K562 (cell line): ENCODE results near the gene RIT2. TPM values are rescaled to one million over a fixed set of nuclear protein-coding genes. Genes with fewer than 3 reads are reported as not detected.

Experiments used
- ATAC-seq: fragments of 200-7000 bp; cut with Tn5 transposase; 3 replicates; pipeline ENCODE4 v1.9.1; 2020; ENCODE audit warnings: moderate library complexity
- BruUV-seq: library from RNA; stranded (reverse); fragments of 400-500 nt; replicated peaks from 2 replicates; lab custom pipeline; 2021; lab: Mats Ljungman, UMichigan
- CTCF ChIA-PET: fragments of 300-600 bp; formaldehyde crosslinking; extraction: SDS; loops from one replicate; lab custom pipeline; 2021; ENCODE audit warnings: low intra/inter-chr PET ratio; lab: Yijun Ruan, JAX
- POLR2A ChIA-PET: fragments of 300-600, 350-650 bp; sonication (Branson Sonifier 250); formaldehyde crosslinking; extraction: SDS; loops from one replicate; lab custom pipeline; 2021; ENCODE audit warnings: antibody characterized with exemption, inconsistent platforms; lab: Yijun Ruan, JAX
- DNase-seq, 4 experiments: peaks; one replicate each; pipeline versions ENCODE4 v3.0.0 to v3.0.0-alpha.2; 2011 to 2018; ENCODE audit warnings: low spot score in 3 of 4, mixed read lengths in 3 of 4; ENCODE audit errors: extremely low read depth in 1 of 4
- FAIRE-seq: peaks from 2 replicates; lab custom pipeline; 2011; peaks lifted over from hg19 to GRCh38; lab: Jason Lieb, UNC
- H2AFZ ChIP-seq: 2 replicates; pipeline ENCODE4 v1.6.0; 2011; ENCODE audit warnings: low read depth, low read length, control low read depth, inconsistent platforms
- H3K27ac ChIP-seq: fragments of 200-600 bp; 3 replicates; pipeline ENCODE4 v1.8.0; 2011; ENCODE audit warnings: low read depth, mild to moderate bottlenecking, control low read depth, inconsistent platforms, low read length, moderate library complexity, mixed read lengths; ENCODE audit errors: extremely low read depth
- H3K27me3 ChIP-seq, 2 experiments: fragments of 300-600 bp in 1 of 2; 2 replicates in 1 of 2; 3 replicates in 1 of 2; pipeline versions ENCODE4 v1.6.0 to v1.8.0; 2011; ENCODE audit warnings: inconsistent platforms in 2 of 2, low read length in 2 of 2, mild to moderate bottlenecking in 1 of 2, mixed read lengths in 1 of 2, moderate library complexity in 1 of 2; ENCODE audit not compliant: control insufficient read depth in 2 of 2, insufficient read depth in 2 of 2
- H3K36me3 ChIP-seq: fragments of 300-600 bp; 3 replicates; pipeline ENCODE4 v1.8.0; 2011; ENCODE audit warnings: mild to moderate bottlenecking, low read length, inconsistent platforms; ENCODE audit not compliant: control insufficient read depth, insufficient read depth
- H3K4me1 ChIP-seq, 2 experiments: fragments of 200-600 bp in 1 of 2; replicated peaks in 1 of 2; 2 replicates in 1 of 2; 3 replicates in 1 of 2; pipeline versions ENCODE4 v1.5.1 to v1.8.0; 2011; ENCODE audit warnings: inconsistent platforms in 2 of 2, low read length in 2 of 2, mild to moderate bottlenecking in 1 of 2, mixed read lengths in 1 of 2, moderate library complexity in 1 of 2; ENCODE audit not compliant: control insufficient read depth in 2 of 2, insufficient read depth in 2 of 2
- H3K4me2 ChIP-seq: 2 replicates; pipeline ENCODE4 v1.6.1; 2011; ENCODE audit warnings: low read length, control low read depth, inconsistent platforms, mixed read lengths; ENCODE audit not compliant: insufficient read depth
- H3K4me3 ChIP-seq: fragments of 200-600 bp; sonication (generic), shearing (Covaris generic); 2 replicates; pipeline ENCODE4 v1.5.1; 2016; ENCODE audit warnings: control low read depth, inconsistent platforms
- H3K79me2 ChIP-seq: fragments of 200-600 bp; 3 replicates; pipeline ENCODE4 v1.8.0; 2011; ENCODE audit warnings: low read length, inconsistent platforms; ENCODE audit not compliant: control insufficient read depth, insufficient read depth
- H3K9ac ChIP-seq, 2 experiments: 2 replicates each; pipeline versions ENCODE4 v1.6.0 to v1.6.1; 2011; ENCODE audit warnings: low read depth in 2 of 2, low read length in 2 of 2, control low read depth in 1 of 2, inconsistent platforms in 1 of 2, mild to moderate bottlenecking in 1 of 2, mixed read lengths in 1 of 2; ENCODE audit not compliant: insufficient read depth in 1 of 2
- H3K9me1 ChIP-seq: one replicate; pipeline ENCODE4 v1.6.0; 2011; ENCODE audit warnings: inconsistent platforms, mild to moderate bottlenecking, low read length, moderate library complexity; ENCODE audit not compliant: control insufficient read depth, insufficient read depth
- H3K9me3 ChIP-seq: replicated peaks from 2 replicates; pipeline ENCODE4 v1.5.1; 2011; ENCODE audit warnings: low read depth, low read length, inconsistent platforms; ENCODE audit not compliant: control insufficient read depth, insufficient read depth
- H4K20me1 ChIP-seq: replicated peaks from 2 replicates; pipeline ENCODE4 v1.6.1; 2011; ENCODE audit warnings: low read length, inconsistent platforms, mixed read lengths; ENCODE audit not compliant: control insufficient read depth, insufficient read depth
- ARID3A ChIP-seq: IDR thresholded peaks from 2 replicates; pipeline ENCODE4 v1.6.1; 2012; ENCODE audit warnings: low read depth, low read length, improper control_type of control experiment, borderline replicate concordance
- CEBPG ChIP-seq, 3 experiments: fragments of 200-800 bp in 1 of 3; sonication (Bioruptor generic) in 1 of 3; sonication (generic) in 1 of 3; formaldehyde crosslinking in 1 of 3; IDR thresholded peaks in 2 of 3; conservative IDR thresholded peaks in 1 of 3; 2 replicates each; pipeline versions ENCODE4 v1.6.1 to v1.8.0; 2016 to 2022; ENCODE audit warnings: missing compliant biosample characterization in 2 of 3, missing genetic modification characterization in 2 of 3, mild to moderate bottlenecking in 1 of 3, missing genetic modification reagents in 1 of 3
- DIDO1 ChIP-seq: fragments of 450-650 bp; IDR thresholded peaks from 2 replicates; pipeline ENCODE4 v1.6.1; 2016; ENCODE audit warnings: low read depth, missing biosample characterization, missing genetic modification characterization
- GATA2 ChIP-seq: sonication (generic); formaldehyde crosslinking; IDR thresholded peaks from 2 replicates; pipeline ENCODE4 v1.4.0; 2020; ENCODE audit warnings: mild to moderate bottlenecking, missing genetic modification reagents
- POLR2B ChIP-seq: fragments of 450-650 bp; IDR thresholded peaks from 2 replicates; pipeline ENCODE4 v1.6.1; 2018; ENCODE audit warnings: low read depth; ENCODE audit not compliant: partially characterized antibody
- RBM25 ChIP-seq: fragments of 200-400 bp; formaldehyde crosslinking; IDR thresholded peaks from 2 replicates; pipeline ENCODE4 v1.6.1; 2018; ENCODE audit warnings: low read length, low read depth, moderate library complexity; ENCODE audit not compliant: severe bottlenecking
- TBP ChIP-seq: optimal IDR thresholded peaks from 2 replicates; pipeline ENCODE3; 2011; ENCODE audit warnings: low read depth, low read length, improper control_type of control experiment
- THRAP3 ChIP-seq: fragments of 450-650 bp; IDR thresholded peaks from 2 replicates; pipeline ENCODE4 v1.6.1; 2016; ENCODE audit warnings: mild to moderate bottlenecking, inconsistent platforms, borderline replicate concordance
- VEZF1 ChIP-seq: fragments of 200-800 bp; sonication (Bioruptor generic); IDR thresholded peaks from 2 replicates; pipeline ENCODE4 v1.6.1; 2017; ENCODE audit warnings: missing genetic modification characterization, missing compliant biosample characterization
- ZNF134 ChIP-seq: fragments of 250-450 bp; sonication (Bioruptor Pico); conservative IDR thresholded peaks from 2 replicates; pipeline ENCODE4 v1.4.0; 2020
- ZNF140 ChIP-seq: fragments of 250-450 bp; sonication (Bioruptor Pico); IDR thresholded peaks from 2 replicates; pipeline ENCODE4 v1.8.0; 2021; ENCODE audit warnings: moderate library complexity, mild to moderate bottlenecking, inconsistent platforms
- ZNF143 ChIP-seq: sonication (generic); formaldehyde crosslinking; IDR thresholded peaks from 2 replicates; pipeline ENCODE4 v1.9.0; 2022; ENCODE audit warnings: mild to moderate bottlenecking, missing genetic modification reagents
- ZNF197 ChIP-seq: fragments of 200-800 bp; sonication (Bioruptor generic); IDR thresholded peaks from 2 replicates; pipeline ENCODE4 v1.6.1; 2016; ENCODE audit warnings: low read depth, missing genetic modification characterization, missing compliant biosample characterization
- ZNF644 ChIP-seq: fragments of 200-800 bp; sonication (Bioruptor generic); IDR thresholded peaks from 2 replicates; pipeline ENCODE4 v1.6.1; 2016; ENCODE audit warnings: low read depth, missing genetic modification characterization, missing compliant biosample characterization
- WGBS: fragments of 100-300 bp; shearing (Covaris generic); methylation state at CpG from one replicate; pipeline ENCODE4 v1.1.6; 2016; ENCODE audit warnings: low coverage, mixed read lengths; ENCODE audit not compliant: insufficient coverage; ENCODE audit errors: missing lambda C conversion rate; 5-methylcytosine and 5-hydroxymethylcytosine counted together
- in situ Hi-C: fragments of 300-500 bp; cut with MboI; formaldehyde crosslinking; loops from 4 replicates; pipeline ENCODE4 v1.15.0; 2018; ENCODE audit warnings: inconsistent platforms, mixed read lengths
- intact Hi-C: fragments of 100-400 bp; cut with micrococcal nuclease; formaldehyde crosslinking; loops from 2 replicates; pipeline ENCODE4 v1.14.2; 2022
- polyA plus RNA-seq, 8 experiments: library from polyadenylated mRNA; depleted of rRNA in 4 of 8; stranded (reverse) in 5 of 8; unstranded in 3 of 8; fragments of >200 nt; fragmentation: Nextera tagmentation in 2 of 8; fragmentation: Illumina TruSeq in 1 of 8; extraction: Ambion mirVana in 2 of 8; extraction: Trizol in 1 of 8; gene quantifications; 2 replicates each; pipeline versions ENCODE4 v1.2.1 to v1.2.3, GENCODE V29; 2011 to 2014; ENCODE audit warnings: inconsistent platforms in 1 of 8, missing spikeins in 1 of 8
- total RNA-seq, 7 experiments: library from RNA; depleted of rRNA in 6 of 7; stranded (reverse); fragments of >200 nt in 6 of 7; fragmentation: Illumina TruSeq in 2 of 7; extraction: Trizol in 2 of 7; gene quantifications; 2 replicates each; pipeline versions ENCODE4 v1.2.1 to v1.2.3, GENCODE V29; 2011 to 2021; ENCODE audit warnings: low replicate concordance in 1 of 7

RIT2 gene
- total and polyA plus RNA-seq, 9 of the 15 experiments (the other 6 are each of a cell fraction or from before 2014, with no cell fraction given) = not detected

GRCh38 chr18:43161528-43161927 is 46.0 kb upstream of the RIT2 start:
- H3K9me1 ChIP-seq = no peaks in the 10 kb centered on the region
- H3K4me3 ChIP-seq = no peak overlapping the region
- H3K27me3 ChIP-seq = no peaks in the 10 kb centered on the region
- ATAC-seq = no peak
- CTCF ChIA-PET = no interaction called here
- WGBS = 0% methylated on average over 1 of the region's 1 CpG
- no peak for FAIRE-seq
- BruUV-seq = no TSS peak
- in situ Hi-C loops = no loop called here
- no peak overlapping the region for H3K27ac ChIP-seq
- no peaks in the 10 kb centered on the region for H3K36me3 ChIP-seq
- DNase-seq = no peak
- H4K20me1 ChIP-seq = no peaks in the 10 kb centered on the region
- H2AFZ ChIP-seq = no peak overlapping the region
- POLR2A ChIA-PET = no interaction called here
- H3K79me2 ChIP-seq = no peaks in the 10 kb centered on the region
- TF ChIP-seq THRAP3 = no peak
- TF ChIP-seq GATA2 (CRISPR knock-in tag) = no peak
- no peak for TF ChIP-seq ZNF143 (CRISPR knock-in tag)
- TF ChIP-seq DIDO1 = no peak
- TF ChIP-seq ARID3A = no peak
- no peak for TF ChIP-seq TBP
- TF ChIP-seq RBM25 = no peak
- TF ChIP-seq POLR2B = no peak
- TF ChIP-seq ZNF134 = no peak
- no peak for TF ChIP-seq ZNF644 (tag)
- no peak for TF ChIP-seq ZNF140 (CRISPR knock-in tag)
- TF ChIP-seq CEBPG (CRISPR knock-in tag; IDR thresholded peaks at IDR 0.05) = no peak
- TF ChIP-seq CEBPG (tag; conservative IDR thresholded peaks at IDR 0.05 in 1 of 2, IDR thresholded peaks at IDR 0.05 in 1 of 2) = no peak
- no peak for TF ChIP-seq VEZF1 (CRISPR knock-in tag)
- no peak for TF ChIP-seq ZNF197
- TF ChIP-seq, all 486 proteins: peak for 0
- Histone ChIP-seq H3K4me1 (no peaks in the 10 kb centered on the region), H3K9ac (no peak overlapping the region), H3K4me2 (no peak overlapping the region), H3K9me3 (no peaks in the 10 kb centered on the region)
- intact Hi-C loops = no loop called here
